ENCODE measurements around the gene ASTN2. TPM values are rescaled to one million over a fixed set of nuclear protein-coding genes. Genes with fewer than 3 reads are reported as not detected.

The ASTN2 gene
- total and polyA plus RNA-seq, 10 of the 15 experiments (the other 5 are each of a cell fraction or from before 2014, with no cell fraction given): 1.4 to 15.7 (median 7.0) TPM

GRCh38 chr9:116555119-116555518 lies 859.7 kb downstream of the ASTN2 start (continued):
- no peak for TF ChIP-seq SREBF2 (IDR thresholded peaks at IDR 0.05; ENCODE audit: low read length)
- TF ChIP-seq BACH1 (IDR thresholded peaks at IDR 0.05; ENCODE audit: borderline replicate concordance): no peak
- TF ChIP-seq NFIC (IDR thresholded peaks at IDR 0.05; ENCODE audit: low read depth, low read length): no peak
- TF ChIP-seq IRF4 (IDR thresholded peaks at IDR 0.05; ENCODE audit: low read depth, low read length): no peak
- TF ChIP-seq ZNF274 (IDR thresholded peaks at IDR 0.05; ENCODE audit: insufficient read depth, insufficient read length): no peak
- no peak for TF ChIP-seq SMARCA5 (IDR thresholded peaks at IDR 0.05)
- TF ChIP-seq RAD21 (IDR thresholded peaks at IDR 0.05; ENCODE audit: insufficient read depth, low read depth, low read length): no peak

DNA sequence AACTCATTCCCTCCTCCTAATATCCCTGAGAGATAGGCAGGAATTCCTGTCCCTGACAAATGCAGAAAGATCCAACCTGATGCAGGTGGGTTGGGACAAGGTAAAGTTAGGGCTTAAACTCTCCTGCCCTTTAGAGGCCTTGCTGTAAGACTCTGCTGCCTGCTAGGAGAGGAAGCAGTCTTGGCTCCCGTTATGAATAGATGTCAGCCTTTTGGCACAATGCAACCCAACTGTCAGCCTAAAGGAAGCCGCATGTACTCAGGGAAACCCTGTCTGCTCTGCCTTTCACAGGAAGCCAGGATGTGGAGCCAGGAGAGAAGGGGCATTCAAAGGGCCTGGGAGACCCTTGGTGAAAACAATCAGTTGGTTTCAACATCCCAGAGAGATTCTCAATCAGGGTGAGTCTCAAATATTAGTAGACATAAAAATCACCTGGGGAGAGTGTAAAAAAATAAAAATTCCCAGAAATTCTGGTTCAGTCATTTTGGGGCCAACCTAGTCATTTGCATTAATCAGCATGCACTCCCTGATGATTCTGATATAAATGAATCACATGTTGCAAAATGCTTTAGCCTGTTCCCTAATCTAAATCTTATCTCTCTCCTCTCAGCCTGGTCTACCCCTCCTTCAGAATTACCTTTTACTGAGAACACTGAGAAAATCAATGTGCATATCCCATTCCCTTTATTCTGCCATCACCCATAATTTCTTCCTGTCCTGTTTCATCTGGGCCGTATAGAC lies 864.0 kb downstream of the ASTN2 start:
- 41% methylated on average over 3 of the region's 3 CpGs for WGBS (ENCODE audit: insufficient coverage, insufficient replicate concordance, low lambda C conversion rate, missing lambda C conversion rate)
- no TSS peak for BruUV-seq (replicated peaks)
- no peaks in the 10 kb centered on the region for H4K20me1 ChIP-seq (ENCODE audit: control insufficient read depth, insufficient read depth)
- H3K9me3 ChIP-seq (replicated peaks; ENCODE audit: control insufficient read depth, insufficient read depth, low read length): no peaks in the 10 kb centered on the region
- no peak overlapping the region for H2AFZ ChIP-seq (ENCODE audit: control insufficient read depth, low read depth, low read length)
- no peak overlapping the region for H3K27ac ChIP-seq (ENCODE audit: control insufficient read depth, insufficient read depth)
- no peaks in the 10 kb centered on the region for H3K36me3 ChIP-seq (ENCODE audit: control insufficient read depth in 2 of 2, insufficient read depth in 2 of 2, low read length in 1 of 2)
- ChIA-PET POLR2A (no interaction called here), CTCF (no interaction called here), SMC1A (ENCODE audit: uncharacterized antibody, unreplicated experiment) (no interaction called here), RAD21 (ENCODE audit: unreplicated experiment) (no interaction called here)
- H3K4me3 ChIP-seq: no peak overlapping the region
- in situ Hi-C loops (cut with MboI) (no loop called here), intact Hi-C loops (cut with micrococcal nuclease; ENCODE audit: unreplicated experiment) (loop anchor here (10.0 kb wide), 1 partner anchor 286 kb away; no protein-coding TSS in a partner anchor)
- no peak overlapping the region for H3K4me2 ChIP-seq (ENCODE audit: control insufficient read depth, insufficient read depth)
- peaks cover 4% of the 10 kb centered on the region; the same call in 1 of the 2 replicates for H3K4me1 ChIP-seq (ENCODE audit: control insufficient read depth, insufficient read depth, low read length)
- DNase-seq (ENCODE audit: low read depth, low spot score): no peak
- H3K9ac ChIP-seq (ENCODE audit: control insufficient read depth, insufficient read depth, low read length): no peak overlapping the region
- H3K27me3 ChIP-seq (replicated peaks in 1 of 2; ENCODE audit: control insufficient read depth in 2 of 2, insufficient read depth in 2 of 2, low read length in 1 of 2): no peaks in the 10 kb centered on the region
- FAIRE-seq: no peak
- H3K79me2 ChIP-seq (ENCODE audit: control insufficient read depth, insufficient read depth, low read length): no peaks in the 10 kb centered on the region
- no peak for ATAC-seq
- TF ChIP-seq EP300 (IDR thresholded peaks at IDR 0.05; ENCODE audit: borderline replicate concordance in 1 of 2, control insufficient read depth in 1 of 2, low read depth in 2 of 2, low read length in 2 of 2): no peak
- no peak for TF ChIP-seq NFYA (IDR thresholded peaks at IDR 0.05; ENCODE audit: borderline replicate concordance, low read depth, low read length)
- no peak for TF ChIP-seq EZH2 (IDR thresholded peaks at IDR 0.05; ENCODE audit: borderline replicate concordance, control insufficient read depth, low read depth, low read length)
- TF ChIP-seq ZNF687 (IDR thresholded peaks at IDR 0.05): no peak
- no peak for TF ChIP-seq CTCF (IDR thresholded peaks at IDR 0.05 in 2 of 3, conservative IDR thresholded peaks at IDR 0.05 in 1 of 3; ENCODE audit: control insufficient read depth in 2 of 3, extremely low read depth in 1 of 3, insufficient read depth in 1 of 3, low read depth in 3 of 3, low read length in 3 of 3)
- no peak for TF ChIP-seq IRF5 (IDR thresholded peaks at IDR 0.05; ENCODE audit: borderline replicate concordance)
- TF ChIP-seq KLF5 (IDR thresholded peaks at IDR 0.05; ENCODE audit: partially characterized antibody): no peak
